Liver (tissue), 9 donors: ENCODE data around the gene LDLRAD1. TPM values are rescaled to one million over a fixed set of nuclear protein-coding genes. Genes with fewer than 3 reads are reported as not detected.

Source experiments
- DNase-seq: peaks from one replicate; pipeline ENCODE4 v3.0.0-alpha.2; 2017; ENCODE audit warnings: low spot score
- H3K27ac ChIP-seq, 2 donors: one replicate each; pipeline ENCODE4 v1.7.0; 2013; ENCODE audit warnings: inconsistent platforms in 2 of 2, low read length in 2 of 2, control low read depth in 1 of 2, low read depth in 1 of 2, mild to moderate bottlenecking in 1 of 2
- H3K27me3 ChIP-seq, 4 donors: one replicate each; pipeline versions ENCODE4 v1.6.1 to v1.7.0; 2013; ENCODE audit warnings: low read length in 3 of 4, inconsistent platforms in 1 of 4, mild to moderate bottlenecking in 1 of 4, moderate library complexity in 1 of 4; ENCODE audit not compliant: control insufficient read depth in 4 of 4, insufficient read depth in 4 of 4
- H3K36me3 ChIP-seq, 4 donors: one replicate each; pipeline versions ENCODE4 v1.6.1 to v1.7.0; 2013; ENCODE audit warnings: low read length in 3 of 4, mild to moderate bottlenecking in 3 of 4, low read depth in 1 of 4, moderate library complexity in 1 of 4; ENCODE audit not compliant: control insufficient read depth in 4 of 4, insufficient read depth in 3 of 4
- H3K4me1 ChIP-seq, 4 donors: one replicate each; pipeline versions ENCODE4 v1.6.1 to v1.7.0; 2013; ENCODE audit warnings: low read length in 3 of 4, mild to moderate bottlenecking in 3 of 4, moderate library complexity in 1 of 4; ENCODE audit not compliant: control insufficient read depth in 4 of 4, insufficient read depth in 4 of 4
- H3K4me3 ChIP-seq, 3 donors: one replicate each; pipeline versions ENCODE4 v1.6.1 to v1.7.0; 2013; ENCODE audit warnings: low read length in 3 of 3, control low read depth in 1 of 3, low read depth in 1 of 3, mild to moderate bottlenecking in 1 of 3
- H3K9ac ChIP-seq, 2 donors: one replicate each; pipeline ENCODE4 v1.7.0; 2013; ENCODE audit warnings: low read length in 2 of 2, mild to moderate bottlenecking in 2 of 2, moderate library complexity in 2 of 2, control low read depth in 1 of 2, low read depth in 1 of 2
- H3K9me3 ChIP-seq, 4 donors: one replicate each; pipeline versions ENCODE4 v1.6.1 to v1.7.0; 2013; ENCODE audit warnings: low read length in 3 of 4; ENCODE audit not compliant: control insufficient read depth in 4 of 4
- CTCF ChIP-seq: fragments of 150-350 bp; IDR thresholded peaks from 2 replicates; pipeline ENCODE4 v1.5.1; 2017; ENCODE audit warnings: improper control_type of control experiment, low read depth, low read length; ENCODE audit not compliant: missing input control
- EGR1 ChIP-seq, 2 donors: IDR thresholded peaks; 2 replicates each; pipeline ENCODE4 v1.6.1; 2016 to 2018; ENCODE audit warnings: antibody characterized with exemption in 2 of 2, low read depth in 2 of 2
- FOXA1 ChIP-seq: IDR thresholded peaks from 2 replicates; pipeline ENCODE4 v1.6.1; 2016; ENCODE audit warnings: antibody characterized with exemption
- FOXA2 ChIP-seq: IDR thresholded peaks from 2 replicates; pipeline ENCODE4 v1.6.1; 2016; ENCODE audit warnings: antibody characterized with exemption
- HNF4A ChIP-seq, 2 donors: conservative IDR thresholded peaks; 2 replicates each; pipeline ENCODE4 v1.6.1; 2016; ENCODE audit warnings: antibody characterized with exemption in 2 of 2, mild to moderate bottlenecking in 2 of 2
- HNF4G ChIP-seq: IDR thresholded peaks from 2 replicates; pipeline ENCODE4 v1.6.1; 2016; ENCODE audit warnings: antibody characterized with exemption
- JUND ChIP-seq, 2 donors: IDR thresholded peaks; 2 replicates each; pipeline ENCODE4 v1.6.1; 2016; ENCODE audit warnings: antibody characterized with exemption in 2 of 2
- MAX ChIP-seq: IDR thresholded peaks from 2 replicates; pipeline ENCODE4 v1.6.1; 2016; ENCODE audit warnings: antibody characterized with exemption
- NR2F2 ChIP-seq: IDR thresholded peaks from 2 replicates; pipeline ENCODE4 v1.6.1; 2016; ENCODE audit warnings: antibody characterized with exemption
- RAD21 ChIP-seq, 2 donors: IDR thresholded peaks; 2 replicates each; pipeline ENCODE4 v1.6.1; 2016; ENCODE audit warnings: antibody characterized with exemption in 2 of 2, mild to moderate bottlenecking in 2 of 2
- REST ChIP-seq: IDR thresholded peaks from 2 replicates; pipeline ENCODE4 v1.6.1; 2016; ENCODE audit warnings: antibody characterized with exemption, mild to moderate bottlenecking
- RXRA ChIP-seq, 2 donors: IDR thresholded peaks; 2 replicates each; pipeline ENCODE4 v1.6.1; 2017 to 2018; ENCODE audit warnings: antibody characterized with exemption in 2 of 2, mild to moderate bottlenecking in 1 of 2
- SP1 ChIP-seq: IDR thresholded peaks from 2 replicates; pipeline ENCODE4 v1.6.1; 2018; ENCODE audit warnings: antibody characterized with exemption, mild to moderate bottlenecking
- TAF1 ChIP-seq: conservative IDR thresholded peaks from 2 replicates; pipeline ENCODE4 v1.6.1; 2016; ENCODE audit warnings: antibody characterized with exemption, mild to moderate bottlenecking
- YY1 ChIP-seq: IDR thresholded peaks from 2 replicates; pipeline ENCODE4 v1.6.1; 2016; ENCODE audit warnings: antibody characterized with exemption, mild to moderate bottlenecking
- ZBTB33 ChIP-seq: IDR thresholded peaks from 2 replicates; pipeline ENCODE4 v1.6.1; 2016; ENCODE audit warnings: antibody characterized with exemption
- WGBS: extraction: QIAGEN DNeasy Blood & Tissue Kit; methylation state at CpG from one replicate; pipeline ENCODE4 v1.1.7; 2013; 5-methylcytosine and 5-hydroxymethylcytosine counted together
- polyA plus RNA-seq, 2 donors: library from polyadenylated mRNA; stranded (reverse) in 1 of 2; unstranded in 1 of 2; fragments of 200-250 nt in 1 of 2; fragments of >200 nt in 1 of 2; fragmentation: Nextera tagmentation in 1 of 2; extraction: Ambion mirVana in 1 of 2; gene quantifications; one replicate each; pipeline versions ENCODE4 v1.2.1 to v1.2.3, GENCODE V29; 2013 to 2015
- total RNA-seq, 2 donors: library from RNA; depleted of rRNA; stranded (reverse); fragments of >200 nt; gene quantifications; one replicate each; pipeline ENCODE4 v1.2.3, GENCODE V29; 2014
- TF ChIP-seq, protein P1 (sequence below): IDR thresholded peaks from 2 replicates; pipeline ENCODE4 v1.6.1; 2016; ENCODE audit warnings: antibody characterized with exemption
- donor health status: healthy.
- donor health status: healthy.
- donor health status: healthy.
- donor health status: healthy.
- donor health status: healthy.

LDLRAD1 gene
- total and polyA plus RNA-seq, 4 donors = not detected

DNA sequence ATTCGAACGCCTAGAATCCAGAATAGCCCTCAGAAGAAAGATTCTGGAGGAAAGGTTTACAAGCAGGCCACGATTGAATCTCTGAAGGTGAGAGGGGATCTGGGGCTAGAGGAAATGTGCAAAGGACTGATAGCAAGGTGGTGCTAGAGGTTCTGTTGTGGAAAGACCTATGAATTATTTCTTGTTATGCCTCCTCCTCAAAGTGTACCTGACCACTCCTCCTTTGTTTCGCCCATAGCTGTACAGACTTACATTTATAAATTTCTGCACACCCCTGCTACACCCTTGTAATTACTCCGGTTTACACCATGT is 36.4 kb upstream of the LDLRAD1 start:
- no peaks in the 10 kb centered on the region for H3K36me3 ChIP-seq
- peak overlapping the region in 1 of 2 donors; percentile 84 for H3K9ac ChIP-seq
- H3K27ac ChIP-seq = no peak overlapping the region
- H3K4me1 ChIP-seq = peaks cover 4 to 24% (median 22%) of the 10 kb centered on the region in 4 donors
- peak overlapping the region; percentile 80 to 82 (median 80) for H3K4me3 ChIP-seq
- H3K9me3 ChIP-seq = no peaks in the 10 kb centered on the region
- 57% methylated on average over 5 of the region's 5 CpGs for WGBS
- DNase-seq = no peak
- H3K27me3 ChIP-seq = no peaks in the 10 kb centered on the region
- TF ChIP-seq REST (no peak), ZBTB33 (no peak), JUND (IDR thresholded peaks at IDR 0.05) (no peak), FOXA1 (no peak), FOXA2 (no peak), SP1 (no peak), TAF1 (no peak), EGR1 (IDR thresholded peaks at IDR 0.05; ENCODE audit: low read depth in 2 of 2) (no peak), YY1 (no peak), RAD21 (IDR thresholded peaks at IDR 0.05) (no peak)
- TF ChIP-seq, protein P1, sequence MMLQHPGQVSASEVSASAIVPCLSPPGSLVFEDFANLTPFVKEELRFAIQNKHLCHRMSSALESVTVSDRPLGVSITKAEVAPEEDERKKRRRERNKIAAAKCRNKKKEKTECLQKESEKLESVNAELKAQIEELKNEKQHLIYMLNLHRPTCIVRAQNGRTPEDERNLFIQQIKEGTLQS = no peak

GRCh38 chr1:54053745-54054437 is 35.9 kb upstream of the LDLRAD1 start:
- no peaks in the 10 kb centered on the region for H3K9me3 ChIP-seq
- H3K27ac ChIP-seq = peak overlapping the region; percentile 54 to 88
- H3K4me1 ChIP-seq = peaks cover 4 to 26% (median 22%) of the 10 kb centered on the region in 4 donors
- no peaks in the 10 kb centered on the region for H3K27me3 ChIP-seq
- peak overlapping the region; percentile 79 to 84 for H3K9ac ChIP-seq
- H3K36me3 ChIP-seq = no peaks in the 10 kb centered on the region
- no peak for DNase-seq
- H3K4me3 ChIP-seq = peak overlapping the region; percentile 80 to 82 (median 80)
- 16% methylated on average over 21 of the region's 21 CpGs for WGBS
- TF ChIP-seq REST (no peak), RAD21 (IDR thresholded peaks at IDR 0.05) (no peak), FOXA1 (no peak), YY1 (no peak), CTCF (no peak), NR2F2 (no peak), FOXA2 (no peak), HNF4A (conservative IDR thresholded peaks at IDR 0.05) (no peak), ZBTB33 (no peak), MAX (no peak), RXRA (IDR thresholded peaks at IDR 0.05) (no peak), SP1 (no peak), JUND (IDR thresholded peaks at IDR 0.05) (no peak), HNF4G (no peak), TAF1 (no peak)
- TF ChIP-seq, protein P1 = no peak
